GM10248 (cell line): ENCODE measurements around the gene AK8.
"Not testable (repeated sequence)": the region's sequence is repeated elsewhere in the genome, so short reads cannot be mapped to it uniquely, and the experiment has no call there.

Experiments used
- CTCF ChIA-PET: fragments of 300-600 bp; sonication (Branson Sonifier 250); formaldehyde crosslinking; extraction: SDS; loops from one replicate; lab custom pipeline; 2021; ENCODE audit warnings: antibody characterized with exemption; lab: Yijun Ruan, JAX
- POLR2A ChIA-PET: fragments of 350-650 bp; sonication (Branson Sonifier 250); formaldehyde crosslinking; extraction: SDS; loops from one replicate; lab custom pipeline; 2020; ENCODE audit warnings: antibody characterized with exemption; lab: Yijun Ruan, JAX
- DNase-seq: peaks from one replicate; pipeline ENCODE4 v3.0.0; 2012; ENCODE audit errors: extremely low spot score
- CTCF ChIP-seq: IDR thresholded peaks from 2 replicates; pipeline ENCODE4 v1.5.1; 2012; ENCODE audit warnings: mild to moderate bottlenecking, low read depth; ENCODE audit errors: extremely low read depth, missing control alignments, control extremely low read depth

The AK8 gene

DNA sequence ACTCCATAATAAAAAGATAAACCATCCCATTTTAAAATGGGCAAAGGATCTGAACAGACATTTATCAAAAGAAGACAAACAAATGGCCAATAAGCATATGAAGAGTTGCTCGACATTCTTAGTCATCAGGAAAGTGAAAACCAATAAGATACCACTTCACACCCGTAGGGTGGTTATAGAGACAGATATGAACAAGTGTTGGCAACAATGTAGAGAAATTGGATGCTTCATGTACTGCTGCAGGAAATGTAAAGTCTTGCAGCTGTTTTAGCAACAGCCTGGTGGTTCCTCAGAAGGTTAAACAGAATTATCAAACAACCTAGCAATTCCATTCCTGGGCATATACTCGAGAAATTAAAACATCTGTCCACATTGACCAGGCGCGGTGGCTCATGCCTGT lies 165.3 kb downstream of the AK8 start:
- ChIA-PET POLR2A (no interaction called here), CTCF (no interaction called here)
- TF ChIP-seq CTCF, result no peak
- DNase-seq, result no peak

GRCh38 chr9:132711846-132712245 lies 166.2 kb downstream of the AK8 start:
- TF ChIP-seq CTCF, result no peak
- CTCF ChIA-PET, result no interaction called here
- POLR2A ChIA-PET, result no interaction called here
- no peak for DNase-seq

DNA sequence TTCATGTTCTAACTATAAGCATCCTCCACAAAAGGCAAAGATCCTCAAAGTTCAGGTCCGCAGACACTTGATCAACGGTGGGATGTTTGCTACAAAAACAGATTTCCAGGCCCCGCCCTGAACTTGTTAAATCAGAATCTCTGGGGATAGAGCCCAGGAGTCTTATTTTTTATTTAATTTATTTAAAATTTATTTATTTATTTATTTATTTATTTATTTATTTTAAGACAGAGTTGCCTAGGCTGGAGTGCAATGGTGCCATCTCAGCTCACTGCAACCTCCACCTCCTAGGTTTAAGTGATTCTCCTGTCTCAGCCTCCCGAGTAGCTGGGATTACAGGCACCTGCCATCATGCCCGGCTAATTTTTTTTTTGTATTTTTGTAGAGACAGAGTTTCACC lies 166.9 kb downstream of the AK8 start:
- DNase-seq, CTCF ChIA-PET, POLR2A ChIA-PET: not testable (repeated sequence)

- no peak for TF ChIP-seq CTCF
- CTCF ChIA-PET, result no interaction called here
- POLR2A ChIA-PET, result no interaction called here
- no peak for DNase-seq
These were observed 167.8 kb downstream of the AK8 start for GRCh38 chr9:132710333-132710732.

- DNase-seq, result no peak
- TF ChIP-seq CTCF, result no peak
- ChIA-PET CTCF (interaction anchor here (0.7 kb wide), 1 partner anchor 20 kb away, joined by 3 read pairs; no protein-coding TSS in a partner anchor), POLR2A (no interaction called here)
These were observed 169.2 kb downstream of the AK8 start for GRCh38 chr9:132708769-132709430.

DNA sequence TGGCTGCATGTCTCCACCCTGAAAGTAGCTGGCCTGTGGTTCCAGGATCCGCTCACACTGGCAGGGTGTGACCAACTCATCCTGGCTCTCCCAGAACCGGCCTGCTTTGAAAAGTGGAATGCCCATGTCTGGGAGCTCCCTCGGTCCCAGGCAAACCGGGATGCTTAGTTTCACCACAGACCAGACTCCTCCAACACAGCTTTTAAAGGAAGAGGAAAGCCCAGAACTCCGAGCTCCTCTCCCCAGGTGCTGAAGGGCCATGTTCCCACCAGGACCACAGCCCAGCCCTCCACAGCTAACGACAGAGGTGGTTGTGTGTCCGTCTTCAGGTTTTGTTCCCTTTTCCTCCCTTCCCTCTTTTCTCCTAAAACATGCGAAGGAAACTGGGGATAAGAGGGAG lies 169.8 kb downstream of the AK8 start:
- no peak for TF ChIP-seq CTCF
- no peak for DNase-seq
- POLR2A ChIA-PET, result no interaction called here
- CTCF ChIA-PET, result no interaction called here

GRCh38 chr9:132703336-132703735 lies 174.7 kb downstream of the AK8 start:
- ChIA-PET POLR2A (no interaction called here), CTCF (no interaction called here)
- DNase-seq, result no peak
- no peak for TF ChIP-seq CTCF
